Measurements from ENCODE around the gene PLEKHA1. TPM values are rescaled to one million over a fixed set of nuclear protein-coding genes. Genes with fewer than 3 reads are reported as not detected.

The PLEKHA1 gene
- total RNA-seq, 1 donor from 2014 or later: 28.7 TPM

GRCh38 chr10:122349758-122350369 is 24.6 kb upstream of the PLEKHA1 start:
- TF ChIP-seq CTCF (IDR thresholded peaks at IDR 0.05) (no peak), POLR2AphosphoS5 (IDR thresholded peaks at IDR 0.05; ENCODE audit: insufficient read depth in 1 of 2, low read depth in 1 of 2) (no peak), POLR2A (IDR thresholded peaks at IDR 0.05) (no peak)
- no peak overlapping the region for H3K27ac ChIP-seq
- H3K36me3 ChIP-seq: no peaks in the 10 kb centered on the region
- DNase-seq (ENCODE audit: extremely low spot score in 2 of 2): no peak
- H3K9me3 ChIP-seq: no peaks in the 10 kb centered on the region
- intact Hi-C loops (cut with DNase I): no loop called here
- H3K4me3 ChIP-seq: no peak overlapping the region
- no peaks in the 10 kb centered on the region for H3K4me1 ChIP-seq
- no peaks in the 10 kb centered on the region for H3K27me3 ChIP-seq

DNA sequence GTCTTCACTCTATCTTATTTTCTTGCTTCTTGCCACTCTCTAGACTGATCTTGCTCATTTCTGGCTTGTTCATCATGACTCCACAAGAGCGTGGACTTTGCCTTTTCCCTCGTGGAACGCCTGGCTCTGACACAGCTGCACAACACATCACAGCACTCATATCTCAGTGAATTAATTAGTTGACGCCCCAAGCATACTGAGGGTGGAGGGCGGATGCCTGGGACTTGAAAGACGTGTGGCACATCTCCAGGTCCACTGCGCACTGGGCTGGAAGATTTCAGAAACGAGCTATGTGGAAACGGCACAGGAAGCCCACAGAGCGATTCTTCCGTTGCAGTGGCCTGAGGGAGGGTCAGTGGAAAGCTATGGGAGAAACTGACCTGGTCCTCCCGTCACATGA is 23.6 kb upstream of the PLEKHA1 start:
- Histone ChIP-seq H3K4me3 (no peak overlapping the region), H3K27me3 (no peaks in the 10 kb centered on the region), H3K4me1 (no peaks in the 10 kb centered on the region), H3K36me3 (no peaks in the 10 kb centered on the region), H3K27ac (no peak overlapping the region), H3K9me3 (no peaks in the 10 kb centered on the region)
- DNase-seq (ENCODE audit: extremely low spot score in 2 of 2): no peak
- intact Hi-C loops (cut with DNase I): no loop called here
- no peak for TF ChIP-seq POLR2AphosphoS5 (IDR thresholded peaks at IDR 0.05; ENCODE audit: insufficient read depth in 1 of 2, low read depth in 1 of 2)
- TF ChIP-seq POLR2A (IDR thresholded peaks at IDR 0.05): no peak
- no peak for TF ChIP-seq CTCF (IDR thresholded peaks at IDR 0.05)

DNA sequence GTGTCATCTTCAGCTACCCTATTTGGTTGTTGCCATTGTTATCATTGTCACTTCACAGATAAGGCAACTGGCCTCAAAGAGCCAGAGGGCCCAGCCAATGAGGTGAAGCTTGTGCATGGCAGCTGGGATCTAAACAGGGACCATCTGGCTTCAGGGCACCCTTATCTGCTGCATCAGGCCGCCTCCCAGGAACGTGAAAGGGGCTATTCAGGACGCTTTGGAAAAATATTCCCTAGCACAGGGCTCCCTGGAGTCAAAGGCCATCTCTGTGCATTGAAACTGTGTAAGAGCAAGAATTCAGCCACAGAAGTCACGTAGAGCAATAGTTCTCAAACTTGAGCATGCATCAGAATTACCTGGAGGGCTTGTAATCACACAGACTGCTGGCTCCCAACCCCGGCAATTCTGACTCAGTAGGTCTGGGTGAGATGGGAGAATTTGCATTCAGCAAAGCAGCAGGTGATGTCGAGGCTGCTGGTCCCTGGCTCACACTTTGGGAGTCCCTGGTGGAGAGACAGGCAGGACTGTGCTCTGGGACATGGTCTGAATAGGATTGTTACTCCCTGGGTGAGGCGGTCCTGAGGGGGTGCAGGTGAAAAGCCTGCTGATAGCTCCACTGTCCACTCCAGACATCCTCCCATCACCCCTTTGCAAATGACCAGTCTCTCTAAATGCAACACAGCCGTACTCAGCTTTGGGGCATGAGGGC is 21.5 kb upstream of the PLEKHA1 start:
- Histone ChIP-seq H3K36me3 (no peaks in the 10 kb centered on the region), H3K4me3 (no peak overlapping the region), H3K9me3 (no peaks in the 10 kb centered on the region), H3K4me1 (no peaks in the 10 kb centered on the region), H3K27ac (no peak overlapping the region), H3K27me3 (no peaks in the 10 kb centered on the region)
- intact Hi-C loops (cut with DNase I): no loop called here
- DNase-seq (ENCODE audit: extremely low spot score in 2 of 2): no peak
- TF ChIP-seq POLR2AphosphoS5 (IDR thresholded peaks at IDR 0.05; ENCODE audit: insufficient read depth in 1 of 2, low read depth in 1 of 2) (no peak), CTCF (IDR thresholded peaks at IDR 0.05) (no peak), POLR2A (IDR thresholded peaks at IDR 0.05) (no peak)

- Histone ChIP-seq H3K4me1 (no peaks in the 10 kb centered on the region), H3K36me3 (no peaks in the 10 kb centered on the region), H3K27ac (no peak overlapping the region), H3K27me3 (no peaks in the 10 kb centered on the region), H3K9me3 (no peaks in the 10 kb centered on the region), H3K4me3 (no peak overlapping the region)
- intact Hi-C loops (cut with DNase I): no loop called here
- no peak for DNase-seq (ENCODE audit: extremely low spot score in 2 of 2)
- no peak for TF ChIP-seq POLR2AphosphoS5 (IDR thresholded peaks at IDR 0.05; ENCODE audit: insufficient read depth in 1 of 2, low read depth in 1 of 2)
- TF ChIP-seq CTCF (IDR thresholded peaks at IDR 0.05): no peak
- TF ChIP-seq POLR2A (IDR thresholded peaks at IDR 0.05): no peak
Measured at GRCh38 chr10:122354383-122354782, 20.1 kb upstream of the PLEKHA1 start.

DNA sequence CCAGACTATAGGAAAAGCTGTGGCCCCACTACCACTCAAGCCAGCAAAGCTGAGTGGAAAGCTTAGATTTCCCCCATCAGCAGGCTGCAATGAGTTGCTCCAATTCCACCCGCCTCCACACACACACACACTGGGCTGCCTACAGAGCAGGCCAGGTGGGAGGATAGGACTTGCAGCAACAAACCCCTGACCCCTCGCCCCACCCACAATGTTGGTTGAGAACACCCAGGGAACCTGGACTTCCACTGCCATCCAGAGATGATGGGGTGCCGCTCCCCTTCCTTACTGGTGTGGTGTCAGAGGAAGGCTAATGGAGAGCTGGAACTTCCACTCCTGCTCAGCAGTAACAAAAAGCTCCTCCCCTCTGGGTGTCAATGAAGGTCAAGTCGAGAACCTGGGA is 16.8 kb upstream of the PLEKHA1 start:
- H3K4me3 ChIP-seq: no peak overlapping the region
- H3K9me3 ChIP-seq: no peaks in the 10 kb centered on the region
- peak in 1 of 2 donors; percentile 65 for DNase-seq (ENCODE audit: extremely low spot score in 2 of 2)
- no peaks in the 10 kb centered on the region for H3K4me1 ChIP-seq
- H3K27ac ChIP-seq: no peak overlapping the region
- no peaks in the 10 kb centered on the region for H3K27me3 ChIP-seq
- no peak for TF ChIP-seq POLR2A (IDR thresholded peaks at IDR 0.05)
- TF ChIP-seq CTCF (IDR thresholded peaks at IDR 0.05): no peak
- no peak for TF ChIP-seq POLR2AphosphoS5 (IDR thresholded peaks at IDR 0.05; ENCODE audit: insufficient read depth in 1 of 2, low read depth in 1 of 2)
- intact Hi-C loops (cut with DNase I): no loop called here
- no peaks in the 10 kb centered on the region for H3K36me3 ChIP-seq
